A549 (cell line): ENCODE data around the gene KPNA5. TPM values are rescaled to one million over a fixed set of nuclear protein-coding genes. Genes with fewer than 3 reads are reported as not detected.

Experiments
- ATAC-seq, 2 experiments: fragments of 200-7000 bp in 1 of 2; fragments of >200 bp in 1 of 2; cut with Nextera tagmentation in 1 of 2; cut with Tn5 transposase in 1 of 2; 3 replicates each; pipeline versions ENCODE4 v1.8.0 to v1.9.1; 2018 to 2020; ENCODE audit warnings: mild to moderate bottlenecking in 1 of 2, moderate library complexity in 1 of 2
- CTCF ChIA-PET: fragments of 300-600 bp; sonication (Branson Sonifier 250); formaldehyde crosslinking; extraction: SDS; loops from one replicate; lab custom pipeline; 2021; ENCODE audit warnings: antibody characterized with exemption, inconsistent platforms; lab: Yijun Ruan, JAX
- POLR2A ChIA-PET: fragments of 350-600 bp; formaldehyde crosslinking; extraction: SDS; loops from one replicate; lab custom pipeline; 2021; ENCODE audit warnings: antibody characterized with exemption, inconsistent platforms; lab: Yijun Ruan, JAX
- DNase-seq, 2 experiments: peaks; one replicate each; pipeline versions ENCODE4 v3.0.0 to v3.0.0-alpha.2; 2011 to 2016; ENCODE audit warnings: low read depth in 1 of 2, low spot score in 1 of 2
- FAIRE-seq: peaks from 2 replicates; lab custom pipeline; 2011; peaks lifted over from hg19 to GRCh38; lab: Jason Lieb, UNC
- H3K27ac ChIP-seq, 2 experiments: fragments of >200 bp; sonication (Bioruptor Twin); formaldehyde crosslinking; 3 replicates each; pipeline ENCODE4 v1.5.1; 2016 to 2017
- H3K4me1 ChIP-seq: fragments of >200 bp; sonication (Bioruptor Twin); formaldehyde crosslinking; 3 replicates; pipeline ENCODE4 v1.6.1; 2016
- H3K4me2 ChIP-seq: fragments of >200 bp; sonication (Bioruptor Twin); formaldehyde crosslinking; 3 replicates; pipeline ENCODE4 v1.6.1; 2016
- H3K4me3 ChIP-seq: fragments of >200 bp; sonication (Bioruptor Twin); formaldehyde crosslinking; 3 replicates; pipeline ENCODE4 v1.5.1; 2016
- H3K9me3 ChIP-seq: fragments of >200 bp; sonication (Bioruptor Twin); formaldehyde crosslinking; 3 replicates; pipeline ENCODE4 v1.6.1; 2016
- CBX8 ChIP-seq: fragments of 200-600 bp; sonication (generic); IDR thresholded peaks from 2 replicates; pipeline ENCODE4 v1.6.1; 2016
- CHD2 ChIP-seq: fragments of 150-350 bp; IDR thresholded peaks from 2 replicates; pipeline ENCODE4 v1.6.1; 2014; ENCODE audit warnings: low read length; ENCODE audit not compliant: partially characterized antibody
- CHD4 ChIP-seq: fragments of 200-600 bp; sonication (generic); IDR thresholded peaks from 2 replicates; pipeline ENCODE4 v1.6.1; 2016; ENCODE audit warnings: antibody characterized with exemption, mild to moderate bottlenecking, borderline replicate concordance
- FOSB ChIP-seq: fragments of 250-450 bp; sonication (Bioruptor Pico); IDR thresholded peaks from 2 replicates; pipeline ENCODE4 v1.5.0; 2020; ENCODE audit warnings: mild to moderate bottlenecking, moderate library complexity
- GATA3 ChIP-seq: IDR thresholded peaks from 2 replicates; pipeline ENCODE4 v1.6.1; 2012; ENCODE audit warnings: borderline replicate concordance
- KDM1A ChIP-seq: fragments of 200-600 bp; sonication (generic); IDR thresholded peaks from 2 replicates; pipeline ENCODE4 v1.6.1; 2016; ENCODE audit warnings: low read depth, mild to moderate bottlenecking
- NPAS2 ChIP-seq: fragments of 250-450 bp; sonication (Bioruptor Pico); IDR thresholded peaks from 2 replicates; pipeline ENCODE4 v1.8.0; 2022; ENCODE audit warnings: mild to moderate bottlenecking, moderate library complexity, borderline replicate concordance
- NR3C1 ChIP-seq: fragments of >200 bp; sonication (Bioruptor Twin); formaldehyde crosslinking; IDR thresholded peaks from 3 replicates; pipeline ENCODE4 v1.6.1; 2017
- RAD21 ChIP-seq, 2 experiments: fragments of >200 bp in 1 of 2; sonication (Bioruptor Twin) in 1 of 2; formaldehyde crosslinking in 1 of 2; IDR thresholded peaks in 1 of 2; conservative IDR thresholded peaks in 1 of 2; 2 replicates in 1 of 2; 3 replicates in 1 of 2; pipeline ENCODE4 v1.6.1; 2012 to 2018; ENCODE audit warnings: inconsistent platforms in 1 of 2
- SMC3 ChIP-seq: fragments of >200 bp; sonication (Bioruptor Twin); formaldehyde crosslinking; IDR thresholded peaks from 3 replicates; pipeline ENCODE4 v1.6.1; 2018; ENCODE audit warnings: inconsistent platforms
- TFCP2L1 ChIP-seq: fragments of 250-450 bp; sonication (Bioruptor Pico); IDR thresholded peaks from 2 replicates; pipeline ENCODE4 v1.5.0; 2021; ENCODE audit warnings: mild to moderate bottlenecking
- ZC3H11A ChIP-seq: fragments of 450-650 bp; IDR thresholded peaks from 2 replicates; pipeline ENCODE4 v1.6.1; 2014; ENCODE audit warnings: antibody characterized with exemption, mild to moderate bottlenecking
- ZFP36 ChIP-seq: fragments of 450-650 bp; IDR thresholded peaks from 2 replicates; pipeline ENCODE4 v1.6.1; 2014; ENCODE audit warnings: borderline replicate concordance; ENCODE audit not compliant: partially characterized antibody
- WGBS: methylation state at CpG from one replicate; pipeline ENCODE4 v1.1.6; 2017; ENCODE audit errors: missing lambda C conversion rate; 5-methylcytosine and 5-hydroxymethylcytosine counted together
- polyA plus RNA-seq, 4 experiments: library from polyadenylated mRNA; depleted of rRNA in 3 of 4; stranded (reverse); fragments of >200 nt; fragmentation: RNase III in 1 of 4; extraction: RNeasy Plus Mini Kit Qiagen cat#74134 plus additional on column Dnase treatment in 1 of 4; gene quantifications; 2 replicates in 3 of 4; 3 replicates in 1 of 4; pipeline ENCODE4 v1.2.3, GENCODE V29; 2011 to 2017
- TF ChIP-seq, protein P1 (sequence below): fragments of >200 bp; sonication (Bioruptor Twin); formaldehyde crosslinking; IDR thresholded peaks from 3 replicates; pipeline ENCODE4 v1.6.1; 2016
- TF ChIP-seq, protein P2 (sequence below): IDR thresholded peaks from 2 replicates; pipeline ENCODE4 v1.6.1; 2012

Gene KPNA5
- polyA plus RNA-seq, 2 of the 4 experiments (the other 2 are of a cell fraction) = 2.2 to 4.5 TPM

DNA sequence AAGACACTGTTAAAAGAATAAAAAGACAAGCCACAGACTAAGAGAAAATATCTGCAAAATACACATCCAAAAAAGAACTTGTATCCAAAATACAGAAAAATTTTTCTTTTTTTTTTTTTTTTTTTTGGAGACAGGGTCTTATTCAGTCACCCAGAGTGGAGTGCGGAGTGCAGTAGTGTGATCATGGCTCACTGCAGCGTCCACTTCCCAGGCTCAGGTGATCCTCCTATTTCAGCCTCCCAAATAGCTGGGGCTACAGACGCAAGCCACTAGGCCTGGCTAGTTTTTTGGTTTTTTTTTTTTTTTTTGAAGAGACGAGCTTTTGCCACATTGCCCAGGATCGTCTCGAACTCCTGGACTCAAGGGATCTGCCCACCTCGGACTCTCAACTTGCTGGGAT, 15.5 kb upstream of the KPNA5 start:
- ChIA-PET POLR2A (no interaction called here), CTCF (no interaction called here)
- no peak for ATAC-seq
- H3K9me3 ChIP-seq = no peaks in the 10 kb centered on the region
- H3K4me1 ChIP-seq = peaks cover 22% of the 10 kb centered on the region
- 84% methylated on average over 7 of the region's 7 CpGs for WGBS
- DNase-seq = no peak
- H3K4me3 ChIP-seq = no peak overlapping the region
- H3K4me2 ChIP-seq = peak overlapping the region; percentile 94
- TF ChIP-seq CHD2 (no peak), CHD4 (no peak)
- no peak overlapping the region for H3K27ac ChIP-seq
- FAIRE-seq = no peak

DNA sequence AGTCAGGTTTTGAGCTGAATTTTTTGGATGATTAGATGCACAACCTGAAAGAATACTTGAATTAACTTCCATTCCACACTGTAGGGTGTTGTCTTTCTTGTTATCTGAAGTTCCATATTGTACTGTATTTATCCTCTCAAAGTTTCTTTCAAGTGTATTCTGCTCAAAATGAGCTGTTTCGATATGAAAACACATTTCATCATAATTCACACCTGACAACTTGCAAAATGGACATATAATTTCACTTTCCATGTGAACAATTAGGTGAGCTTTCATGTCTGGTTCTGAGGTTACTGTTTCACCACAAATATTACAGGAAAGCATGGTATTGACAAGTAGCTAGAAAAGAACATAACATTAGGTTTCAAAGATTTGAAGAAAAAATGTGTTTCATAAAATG, 14.1 kb upstream of the KPNA5 start:
- Histone ChIP-seq H3K4me3 (no peak overlapping the region), H3K4me1 (peaks cover 22% of the 10 kb centered on the region), H3K9me3 (no peaks in the 10 kb centered on the region), H3K27ac (no peak overlapping the region), H3K4me2 (peak overlapping the region; percentile 94)
- ATAC-seq = no peak
- POLR2A ChIA-PET = interaction anchor here (0.6 kb wide), 1 partner anchor 774 kb away, joined by 6 read pairs; no protein-coding TSS in a partner anchor
- no peak for DNase-seq
- CTCF ChIA-PET = interaction anchor here (1.1 kb wide), 1 partner anchor 388 kb away, joined by 3 read pairs; no protein-coding TSS in a partner anchor
- TF ChIP-seq NPAS2 (CRISPR knock-in tag) = no peak
- TF ChIP-seq, protein P1, sequence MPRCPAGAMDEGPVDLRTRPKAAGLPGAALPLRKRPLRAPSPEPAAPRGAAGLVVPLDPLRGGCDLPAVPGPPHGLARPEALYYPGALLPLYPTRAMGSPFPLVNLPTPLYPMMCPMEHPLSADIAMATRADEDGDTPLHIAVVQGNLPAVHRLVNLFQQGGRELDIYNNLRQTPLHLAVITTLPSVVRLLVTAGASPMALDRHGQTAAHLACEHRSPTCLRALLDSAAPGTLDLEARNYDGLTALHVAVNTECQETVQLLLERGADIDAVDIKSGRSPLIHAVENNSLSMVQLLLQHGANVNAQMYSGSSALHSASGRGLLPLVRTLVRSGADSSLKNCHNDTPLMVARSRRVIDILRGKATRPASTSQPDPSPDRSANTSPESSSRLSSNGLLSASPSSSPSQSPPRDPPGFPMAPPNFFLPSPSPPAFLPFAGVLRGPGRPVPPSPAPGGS = no peak
- no peak for TF ChIP-seq ZFP36
- TF ChIP-seq CHD4 = no peak
- TF ChIP-seq KDM1A = no peak
- no peak for TF ChIP-seq SMC3
- TF ChIP-seq CBX8 = no peak
- no peak for TF ChIP-seq TFCP2L1 (CRISPR knock-in tag)
- WGBS = 20% methylated on average over 1 of the region's 1 CpG
- no peak for FAIRE-seq

DNA sequence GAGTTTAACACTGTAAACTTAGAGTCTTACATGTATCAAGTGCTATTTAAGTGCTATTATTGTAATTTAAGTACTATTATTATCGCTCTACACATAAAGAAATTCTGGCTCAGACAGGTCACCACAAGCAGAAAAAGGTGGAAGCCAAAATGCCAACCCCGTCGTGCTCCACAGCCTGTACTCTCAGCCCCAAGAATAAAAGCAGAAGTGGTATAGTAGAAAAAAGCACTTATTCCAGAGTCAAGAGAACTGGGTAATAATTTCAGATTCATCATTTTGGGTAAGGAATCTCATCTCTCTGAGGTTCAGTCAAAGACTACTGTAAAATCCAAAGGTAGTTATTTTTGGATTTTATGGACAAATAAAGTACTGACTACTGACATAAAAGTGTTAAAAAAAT, 13.4 kb upstream of the KPNA5 start:
- no peaks in the 10 kb centered on the region for H3K9me3 ChIP-seq
- peaks cover 22% of the 10 kb centered on the region for H3K4me1 ChIP-seq
- peak overlapping the region; percentile 88 for H3K4me3 ChIP-seq
- peak overlapping the region; percentile 94 for H3K4me2 ChIP-seq
- CTCF ChIA-PET = interaction anchor here (1.1 kb wide), 1 partner anchor 389 kb away, joined by 3 read pairs; no protein-coding TSS in a partner anchor
- peak overlapping the region; percentile 49 to 93; a peak in 3 of 6 replicates for H3K27ac ChIP-seq
- no peak for TF ChIP-seq FOSB (CRISPR knock-in tag)
- TF ChIP-seq ZC3H11A = no peak
- no peak for TF ChIP-seq CBX8
- no peak for FAIRE-seq
- no peak for DNase-seq
- POLR2A ChIA-PET = interaction anchor here (1.1 kb wide), 1 partner anchor 51 kb away, joined by 4 read pairs; the partner anchor contains the start of gene RSPH4A
- WGBS = 29% methylated on average over 3 of the region's 3 CpGs
- no peak for ATAC-seq

DNA sequence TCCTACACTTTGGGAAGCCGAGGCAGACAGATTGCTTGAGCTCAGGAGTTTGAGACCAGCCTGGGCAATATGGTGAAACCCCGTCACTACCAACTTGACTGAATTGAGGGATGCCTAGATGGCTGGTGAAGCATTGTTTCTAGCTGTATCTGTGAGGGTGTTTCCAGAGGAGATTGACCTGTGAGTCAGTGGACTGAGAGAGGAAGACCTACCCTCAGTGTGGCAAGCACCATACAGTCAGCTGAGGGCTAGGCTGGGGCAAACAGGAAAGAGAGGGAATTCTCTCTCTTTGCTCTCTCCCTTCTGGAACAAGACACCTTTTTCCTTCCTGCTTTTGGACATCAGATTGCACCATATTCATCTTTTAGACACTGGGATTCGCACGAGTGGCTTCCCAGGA, 8.7 kb upstream of the KPNA5 start:
- no peak overlapping the region for H3K27ac ChIP-seq
- POLR2A ChIA-PET = no interaction called here
- FAIRE-seq (no peak), ATAC-seq (no peak)
- TF ChIP-seq GATA3 (no peak), TFCP2L1 (CRISPR knock-in tag) (no peak), ZFP36 (no peak)
- TF ChIP-seq, protein P1 = no peak
- TF ChIP-seq, all 56 proteins: peak for 0
- Histone ChIP-seq H3K4me3 (no peak overlapping the region), H3K4me1 (peaks cover under 1% of the 10 kb centered on the region; the same call in 1 of the 3 replicates), H3K9me3 (no peaks in the 10 kb centered on the region), H3K4me2 (no peak overlapping the region)
- 82% methylated on average over 4 of the region's 4 CpGs for WGBS
- CTCF ChIA-PET = no interaction called here
- DNase-seq = no peak

DNA sequence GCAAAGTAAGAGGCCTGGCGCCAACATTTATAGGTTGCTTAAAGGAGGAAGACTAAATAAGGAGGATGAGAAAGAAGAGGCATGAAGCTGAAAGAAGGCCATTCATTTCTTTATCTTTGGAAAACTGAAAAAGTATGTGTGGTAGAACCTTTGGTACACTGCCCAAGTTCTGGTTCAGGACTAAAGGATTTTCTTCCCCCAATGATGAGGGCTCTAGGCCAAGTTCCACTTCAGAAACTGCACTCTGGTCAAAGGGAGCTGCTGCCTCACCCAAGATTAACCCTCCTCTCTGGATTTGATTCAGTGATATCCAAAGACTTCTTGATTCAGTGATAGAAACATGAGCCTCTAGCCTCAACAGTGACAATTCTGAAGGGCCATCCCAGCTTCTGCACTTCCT, 5.0 kb upstream of the KPNA5 start:
- ATAC-seq (no peak), DNase-seq (no peak), FAIRE-seq (no peak)
- CTCF ChIA-PET = no interaction called here
- Histone ChIP-seq H3K9me3 (no peaks in the 10 kb centered on the region), H3K27ac (no peak overlapping the region), H3K4me3 (no peak overlapping the region), H3K4me1 (no peaks in the 10 kb centered on the region), H3K4me2 (no peak overlapping the region)
- POLR2A ChIA-PET = no interaction called here
- TF ChIP-seq, protein P2, sequence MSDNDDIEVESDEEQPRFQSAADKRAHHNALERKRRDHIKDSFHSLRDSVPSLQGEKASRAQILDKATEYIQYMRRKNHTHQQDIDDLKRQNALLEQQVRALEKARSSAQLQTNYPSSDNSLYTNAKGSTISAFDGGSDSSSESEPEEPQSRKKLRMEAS = no peak
- no peak for TF ChIP-seq NR3C1
- no peak for TF ChIP-seq CBX8
- no peak for TF ChIP-seq RAD21 (conservative IDR thresholded peaks at IDR 0.05 in 1 of 2, IDR thresholded peaks at IDR 0.05 in 1 of 2)
- TF ChIP-seq ZC3H11A = no peak
- WGBS = 94% methylated on average over 1 of the region's 1 CpG
